HepG2 (cell line): ENCODE measurements around the gene THEM5. TPM values are rescaled to one million over a fixed set of nuclear protein-coding genes. Genes with fewer than 3 reads are reported as not detected.

ENCODE experiments used
- CEBPB ChIP-seq: IDR thresholded peaks from 2 replicates; pipeline ENCODE4 v1.6.1; 2011; ENCODE audit warnings: low read depth, low read length, improper control_type of control experiment, borderline replicate concordance
- CHD2 ChIP-seq: IDR thresholded peaks from 2 replicates; pipeline ENCODE4 v1.6.1; 2011; ENCODE audit warnings: low read depth, low read length, improper control_type of control experiment
- CHD4 ChIP-seq: fragments of 200-600 bp; sonication (generic); IDR thresholded peaks from 2 replicates; pipeline ENCODE4 v1.7.0; 2017; ENCODE audit warnings: mild to moderate bottlenecking, low read length, borderline replicate concordance
- FOSL1 ChIP-seq: sonication (generic); formaldehyde crosslinking; IDR thresholded peaks from 2 replicates; pipeline ENCODE4 v1.9.0; 2021; ENCODE audit warnings: missing genetic modification reagents, borderline replicate concordance
- GMEB1 ChIP-seq: sonication (generic); formaldehyde crosslinking; IDR thresholded peaks from 2 replicates; pipeline ENCODE4 v1.5.1; 2020; ENCODE audit warnings: missing genetic modification reagents, mild to moderate bottlenecking, borderline replicate concordance
- KAT7 ChIP-seq: IDR thresholded peaks from 2 replicates; pipeline ENCODE4 v1.6.1; 2018; ENCODE audit warnings: borderline replicate concordance, missing compliant biosample characterization
- PHF8 ChIP-seq: sonication (generic); formaldehyde crosslinking; IDR thresholded peaks from 2 replicates; pipeline ENCODE4 v1.5.0; 2020; ENCODE audit warnings: missing genetic modification reagents
- RAD51 ChIP-seq: fragments of 450-650 bp; IDR thresholded peaks from 2 replicates; pipeline ENCODE4 v1.6.1; 2016; ENCODE audit warnings: borderline replicate concordance
- RXRB ChIP-seq: IDR thresholded peaks from 2 replicates; pipeline ENCODE4 v1.6.1; 2016; ENCODE audit warnings: borderline replicate concordance, missing genetic modification reagents, missing compliant biosample characterization
- SAP130 ChIP-seq: IDR thresholded peaks from 2 replicates; pipeline ENCODE4 v1.6.1; 2016; ENCODE audit warnings: low read depth
- ZBTB2 ChIP-seq: sonication (generic); formaldehyde crosslinking; IDR thresholded peaks from 2 replicates; pipeline ENCODE4 v1.8.0; 2022; ENCODE audit warnings: low read depth, missing genetic modification reagents
- ZKSCAN1 ChIP-seq: fragments of 150-350 bp; IDR thresholded peaks from 2 replicates; pipeline ENCODE4 v1.6.1; 2014; ENCODE audit warnings: low read length
- ZMYM2 ChIP-seq: sonication (generic); formaldehyde crosslinking; IDR thresholded peaks from 2 replicates; pipeline ENCODE4 v1.8.0; 2022; ENCODE audit warnings: mild to moderate bottlenecking, missing genetic modification reagents
- ZNF235 ChIP-seq: sonication (generic); formaldehyde crosslinking; IDR thresholded peaks from 2 replicates; pipeline ENCODE4 v1.8.1; 2023; ENCODE audit warnings: mild to moderate bottlenecking, missing genetic modification reagents, borderline replicate concordance
- ZNF367 ChIP-seq: sonication (generic); formaldehyde crosslinking; IDR thresholded peaks from 2 replicates; pipeline ENCODE4 v1.4.0; 2020; ENCODE audit warnings: missing genetic modification reagents, borderline replicate concordance
- ZNF441 ChIP-seq: sonication (generic); formaldehyde crosslinking; IDR thresholded peaks from 2 replicates; pipeline ENCODE4 v1.7.0; 2021; ENCODE audit warnings: missing genetic modification reagents, borderline replicate concordance
- ZNF543 ChIP-seq: sonication (generic); formaldehyde crosslinking; IDR thresholded peaks from 2 replicates; pipeline ENCODE4 v1.4.0; 2020; ENCODE audit warnings: mild to moderate bottlenecking, missing genetic modification reagents
- ZNF616 ChIP-seq: sonication (generic); formaldehyde crosslinking; IDR thresholded peaks from 2 replicates; pipeline ENCODE4 v1.5.0; 2020; ENCODE audit warnings: low read depth, mild to moderate bottlenecking, missing genetic modification reagents
- ZSCAN21 ChIP-seq: sonication (generic); formaldehyde crosslinking; IDR thresholded peaks from 2 replicates; pipeline ENCODE4 v1.8.0; 2022; ENCODE audit warnings: mild to moderate bottlenecking, missing genetic modification reagents, moderate library complexity, borderline replicate concordance
- ZSCAN29 ChIP-seq: sonication (generic); formaldehyde crosslinking; conservative IDR thresholded peaks from 2 replicates; pipeline ENCODE4 v1.4.0; 2020; ENCODE audit warnings: mild to moderate bottlenecking, missing genetic modification reagents
- polyA plus RNA-seq, 8 experiments: library from polyadenylated mRNA; depleted of rRNA in 3 of 8; stranded (reverse) in 7 of 8; unstranded in 1 of 8; fragments of >200 nt; fragmentation: Illumina TruSeq in 4 of 8; extraction: Trizol in 4 of 8; gene quantifications; 2 replicates each; pipeline versions ENCODE4 v1.2.1 to v1.2.3, GENCODE V29; 2011 to 2016; ENCODE audit warnings: low read depth in 4 of 8, missing spikeins in 1 of 8, mixed read lengths in 1 of 8; ENCODE audit not compliant: insufficient read depth in 1 of 8
- total RNA-seq, 5 experiments: library from RNA; depleted of rRNA; stranded (reverse); fragments of >200 nt; fragmentation: Illumina TruSeq; extraction: Trizol; gene quantifications; 2 replicates each; pipeline ENCODE4 v1.2.3, GENCODE V29; 2016; ENCODE audit warnings: low read depth in 1 of 5
- TF ChIP-seq, protein P1 (sequence below): sonication (generic); formaldehyde crosslinking; IDR thresholded peaks from 2 replicates; pipeline ENCODE4 v1.4.0; 2020; ENCODE audit warnings: missing genetic modification reagents; ENCODE audit errors: not compliant biosample characterization
- TF ChIP-seq, protein P2 (sequence below): sonication (generic); formaldehyde crosslinking; IDR thresholded peaks from 2 replicates; pipeline ENCODE4 v1.4.0; 2020; ENCODE audit warnings: missing genetic modification reagents
- TF ChIP-seq, protein P3 (sequence below): conservative IDR thresholded peaks from 2 replicates; pipeline ENCODE4 v1.6.1; 2018; ENCODE audit warnings: missing genetic modification reagents
- TF ChIP-seq, protein P4 (sequence below): IDR thresholded peaks from 2 replicates; pipeline ENCODE4 v1.6.1; 2016; ENCODE audit warnings: low read depth

Gene THEM5
- total and polyA plus RNA-seq, 2 of the 13 experiments (the other 11 are each of a cell fraction or from before 2014, with no cell fraction given): not detected

- TF ChIP-seq ZMYM2 (CRISPR knock-in tag) (no peak), RAD51 (no peak), SAP130 (peak; percentile 88), GMEB1 (CRISPR knock-in tag) (no peak), ZBTB2 (no peak), RXRB (CRISPR knock-in tag) (peak; percentile 58), CHD2 (no peak), ZNF367 (CRISPR knock-in tag) (no peak), ZNF616 (CRISPR knock-in tag) (0 out of 2 replicates have a peak, but pooled peaks have one; percentile 52), PHF8 (CRISPR knock-in tag) (peak; percentile 40), KAT7 (CRISPR knock-in tag) (no peak), ZNF543 (no peak), CEBPB (peak; percentile 76; the same call in 1 of the 2 replicates), ZNF235 (CRISPR knock-in tag) (no peak), ZSCAN21 (peak; percentile 26; the same call in 1 of the 2 replicates), FOSL1 (CRISPR knock-in tag) (no peak), CHD4 (no peak), ZNF441 (CRISPR knock-in tag) (no peak), ZKSCAN1 (no peak), ZSCAN29 (CRISPR knock-in tag) (no peak)
- TF ChIP-seq, protein P1, sequence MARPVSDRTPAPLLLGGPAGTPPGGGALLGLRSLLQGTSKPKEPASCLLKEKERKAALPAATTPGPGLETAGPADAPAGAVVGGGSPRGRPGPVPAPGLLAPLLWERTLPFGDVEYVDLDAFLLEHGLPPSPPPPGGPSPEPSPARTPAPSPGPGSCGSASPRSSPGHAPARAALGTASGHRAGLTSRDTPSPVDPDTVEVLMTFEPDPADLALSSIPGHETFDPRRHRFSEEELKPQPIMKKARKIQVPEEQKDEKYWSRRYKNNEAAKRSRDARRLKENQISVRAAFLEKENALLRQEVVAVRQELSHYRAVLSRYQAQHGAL (CRISPR knock-in tag): no peak
- TF ChIP-seq, protein P2, sequence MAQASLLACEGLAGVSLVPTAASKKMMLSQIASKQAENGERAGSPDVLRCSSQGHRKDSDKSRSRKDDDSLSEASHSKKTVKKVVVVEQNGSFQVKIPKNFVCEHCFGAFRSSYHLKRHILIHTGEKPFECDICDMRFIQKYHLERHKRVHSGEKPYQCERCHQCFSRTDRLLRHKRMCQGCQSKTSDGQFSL (CRISPR knock-in tag): peak; percentile 93
- TF ChIP-seq, protein P3, sequence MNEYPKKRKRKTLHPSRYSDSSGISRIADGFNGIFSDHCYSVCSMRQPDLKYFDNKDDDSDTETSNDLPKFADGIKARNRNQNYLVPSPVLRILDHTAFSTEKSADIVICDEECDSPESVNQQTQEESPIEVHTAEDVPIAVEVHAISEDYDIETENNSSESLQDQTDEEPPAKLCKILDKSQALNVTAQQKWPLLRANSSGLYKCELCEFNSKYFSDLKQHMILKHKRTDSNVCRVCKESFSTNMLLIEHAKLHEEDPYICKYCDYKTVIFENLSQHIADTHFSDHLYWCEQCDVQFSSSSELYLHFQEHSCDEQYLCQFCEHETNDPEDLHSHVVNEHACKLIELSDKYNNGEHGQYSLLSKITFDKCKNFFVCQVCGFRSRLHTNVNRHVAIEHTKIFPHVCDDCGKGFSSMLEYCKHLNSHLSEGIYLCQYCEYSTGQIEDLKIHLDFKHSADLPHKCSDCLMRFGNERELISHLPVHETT (CRISPR knock-in tag): peak; percentile 78; the same call in 1 of the 2 replicates
- TF ChIP-seq, protein P4, sequence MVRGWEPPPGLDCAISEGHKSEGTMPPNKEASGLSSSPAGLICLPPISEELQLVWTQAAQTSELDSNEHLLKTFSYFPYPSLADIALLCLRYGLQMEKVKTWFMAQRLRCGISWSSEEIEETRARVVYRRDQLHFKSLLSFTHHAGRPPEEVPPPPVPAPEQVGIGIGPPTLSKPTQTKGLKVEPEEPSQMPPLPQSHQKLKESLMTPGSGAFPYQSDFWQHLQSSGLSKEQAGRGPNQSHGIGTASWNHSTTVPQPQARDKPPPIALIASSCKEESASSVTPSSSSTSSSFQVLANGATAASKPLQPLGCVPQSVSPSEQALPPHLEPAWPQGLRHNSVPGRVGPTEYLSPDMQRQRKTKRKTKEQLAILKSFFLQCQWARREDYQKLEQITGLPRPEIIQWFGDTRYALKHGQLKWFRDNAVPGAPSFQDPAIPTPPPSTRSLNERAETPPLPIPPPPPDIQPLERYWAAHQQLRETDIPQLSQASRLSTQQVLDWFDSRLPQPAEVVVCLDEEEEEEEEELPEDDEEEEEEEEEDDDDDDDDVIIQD (CRISPR knock-in tag): no peak
Measured at GRCh38 chr1:151832318-151832980, 21.1 kb downstream of the THEM5 start (continued).
